HG02884 (cell line): Measurements from ENCODE around the gene ZNF184.

Experiments used
- ATAC-seq: cut with Tn5 transposase; IDR thresholded peaks from one replicate; pipeline ENCODE4 v1.9.1; 2021; ENCODE audit warnings: mild to moderate bottlenecking, moderate library complexity; ENCODE audit not compliant: unreplicated experiment

Gene ZNF184

GRCh38 chr6:27472617-27473400, at the start of gene ZNF184:
Gene ZNF184 (minus strand): TSS chr6:27473105. CDS start chr6:27472294, 811 bp downstream.
- peak; percentile 73 for ATAC-seq

DNA sequence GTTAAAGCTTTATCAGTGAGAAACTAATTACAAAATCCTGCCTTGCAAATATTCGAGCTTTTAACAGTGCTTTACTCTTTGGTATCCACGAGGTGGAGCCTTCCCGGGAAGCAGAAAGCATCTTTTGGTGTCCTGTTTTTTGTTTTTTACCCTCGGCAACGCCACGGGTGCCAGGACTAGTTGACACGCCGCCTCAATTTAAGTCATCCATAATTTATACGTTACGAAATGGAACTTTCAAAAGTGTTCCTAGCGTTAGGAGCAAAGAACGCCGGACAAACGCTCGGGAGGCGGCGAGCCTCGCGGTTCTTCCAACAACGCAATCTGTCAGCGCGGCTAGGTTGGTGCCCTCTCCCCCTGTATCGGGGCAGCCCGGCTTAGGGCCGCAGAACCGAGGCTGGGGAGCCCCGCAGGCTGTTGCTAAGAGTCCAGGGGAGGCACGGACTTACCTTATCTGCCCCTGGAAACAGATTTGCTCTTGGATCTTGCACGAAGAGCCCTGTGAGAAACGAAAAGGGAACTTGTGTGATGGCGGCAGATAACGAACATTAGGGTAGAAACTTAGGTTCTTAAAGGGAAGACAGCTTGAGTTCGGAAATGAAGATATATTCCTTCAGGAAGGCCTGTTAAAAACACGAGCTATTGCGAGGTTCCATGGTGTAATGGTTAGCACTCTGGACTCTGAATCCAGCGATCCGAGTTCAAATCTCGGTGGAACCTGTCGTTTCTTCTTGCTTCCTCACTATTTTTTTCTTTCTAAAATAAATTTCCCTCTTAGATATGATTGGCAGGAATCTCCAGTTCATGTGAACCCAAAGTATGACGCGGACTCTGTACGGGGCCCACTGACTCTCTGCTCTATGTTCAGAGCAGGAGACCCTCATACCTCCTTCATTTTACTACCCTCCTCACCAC, 46.2 kb upstream of the ZNF184 start:
- ATAC-seq: peak; percentile 67

DNA sequence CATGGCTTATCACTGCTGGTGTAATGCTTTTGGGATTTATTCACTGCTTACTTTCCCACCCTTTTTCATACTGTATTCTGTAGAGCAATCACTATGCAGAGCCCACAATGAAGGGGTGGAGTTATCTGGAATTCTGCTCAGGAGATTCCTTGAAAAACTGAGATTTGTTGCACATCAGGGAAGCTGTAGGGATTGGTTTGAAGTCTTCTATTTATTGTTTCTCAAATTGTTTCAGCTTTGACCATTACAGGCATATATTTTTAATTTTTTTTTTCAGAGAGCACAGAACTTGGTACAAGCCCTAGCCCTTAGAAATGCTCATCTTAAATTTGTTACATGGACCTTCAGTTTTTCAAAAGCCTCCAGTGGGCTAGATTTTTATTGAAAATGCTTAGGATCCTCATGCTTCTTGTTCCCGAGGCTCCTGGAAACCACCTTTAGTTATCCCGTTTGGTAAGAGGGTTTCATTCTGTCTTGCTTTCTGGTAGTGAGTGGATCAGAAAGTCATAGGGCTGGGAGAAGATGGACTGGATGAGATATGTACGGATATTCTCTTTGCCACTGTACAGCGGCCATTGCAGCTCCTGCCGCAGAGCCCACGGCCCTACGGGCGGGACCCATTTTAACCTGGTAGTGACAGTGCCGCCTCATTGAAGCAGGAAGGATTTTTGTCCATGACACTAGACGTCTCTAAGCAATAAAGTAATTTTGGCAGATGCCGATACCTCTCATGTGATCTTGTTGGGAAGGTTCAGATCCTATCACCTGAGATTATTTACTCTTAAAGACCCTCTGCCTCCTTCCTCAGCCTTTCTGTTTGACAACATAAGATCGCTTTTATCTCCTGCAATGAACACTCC, 45.3 kb upstream of the ZNF184 start:
- no peak for ATAC-seq

GRCh38 chr6:27517238-27517637, 44.3 kb upstream of the ZNF184 start:
- ATAC-seq: no peak

DNA sequence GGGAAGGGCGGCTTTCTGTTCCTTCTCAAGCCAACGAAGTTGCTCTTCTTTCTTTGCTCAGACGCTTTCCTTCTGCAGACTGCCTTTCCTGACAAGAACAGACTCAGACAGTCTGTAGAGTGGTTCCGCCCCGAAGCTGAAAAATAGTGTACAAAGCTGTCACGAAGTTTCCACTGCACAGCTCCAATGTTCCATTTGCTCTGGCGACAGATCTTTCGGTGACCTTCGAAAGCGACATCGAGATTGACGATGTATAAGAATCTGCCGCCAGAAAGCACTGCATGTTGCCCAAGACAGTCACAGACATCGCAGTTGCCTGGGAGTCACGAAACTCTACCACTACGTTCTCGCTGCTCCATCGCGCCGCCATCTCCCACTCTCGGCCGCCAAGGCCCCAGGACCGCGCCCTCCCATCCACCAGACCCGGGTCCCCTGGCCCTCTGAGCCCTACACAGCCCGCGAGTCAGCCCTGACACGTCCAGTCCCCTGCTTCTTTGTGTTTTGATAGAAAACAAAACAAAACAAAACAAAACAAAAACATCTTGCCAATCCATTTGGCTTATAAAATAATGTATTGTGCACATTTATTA, 42.1 kb upstream of the ZNF184 start:
- no peak for ATAC-seq

DNA sequence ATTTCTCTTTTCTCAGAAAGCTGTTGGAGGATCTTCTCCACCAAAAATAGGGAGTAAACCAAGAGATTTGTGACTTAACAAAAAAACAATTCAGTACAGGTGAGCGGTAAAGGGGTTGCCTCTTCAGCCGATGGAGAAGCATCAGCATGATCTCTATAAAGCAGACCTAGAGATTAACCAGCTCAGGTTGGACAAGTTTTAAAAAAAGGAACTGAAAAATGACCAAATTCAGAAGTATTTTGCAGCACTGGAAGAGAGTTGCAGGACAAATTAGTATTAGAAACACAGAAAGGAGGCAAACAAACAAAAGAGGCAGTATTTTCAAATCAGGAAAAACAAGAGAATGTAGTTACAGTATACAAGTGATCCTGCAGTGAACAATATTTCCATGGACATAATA, 39.6 kb upstream of the ZNF184 start:
- ATAC-seq: no peak

DNA sequence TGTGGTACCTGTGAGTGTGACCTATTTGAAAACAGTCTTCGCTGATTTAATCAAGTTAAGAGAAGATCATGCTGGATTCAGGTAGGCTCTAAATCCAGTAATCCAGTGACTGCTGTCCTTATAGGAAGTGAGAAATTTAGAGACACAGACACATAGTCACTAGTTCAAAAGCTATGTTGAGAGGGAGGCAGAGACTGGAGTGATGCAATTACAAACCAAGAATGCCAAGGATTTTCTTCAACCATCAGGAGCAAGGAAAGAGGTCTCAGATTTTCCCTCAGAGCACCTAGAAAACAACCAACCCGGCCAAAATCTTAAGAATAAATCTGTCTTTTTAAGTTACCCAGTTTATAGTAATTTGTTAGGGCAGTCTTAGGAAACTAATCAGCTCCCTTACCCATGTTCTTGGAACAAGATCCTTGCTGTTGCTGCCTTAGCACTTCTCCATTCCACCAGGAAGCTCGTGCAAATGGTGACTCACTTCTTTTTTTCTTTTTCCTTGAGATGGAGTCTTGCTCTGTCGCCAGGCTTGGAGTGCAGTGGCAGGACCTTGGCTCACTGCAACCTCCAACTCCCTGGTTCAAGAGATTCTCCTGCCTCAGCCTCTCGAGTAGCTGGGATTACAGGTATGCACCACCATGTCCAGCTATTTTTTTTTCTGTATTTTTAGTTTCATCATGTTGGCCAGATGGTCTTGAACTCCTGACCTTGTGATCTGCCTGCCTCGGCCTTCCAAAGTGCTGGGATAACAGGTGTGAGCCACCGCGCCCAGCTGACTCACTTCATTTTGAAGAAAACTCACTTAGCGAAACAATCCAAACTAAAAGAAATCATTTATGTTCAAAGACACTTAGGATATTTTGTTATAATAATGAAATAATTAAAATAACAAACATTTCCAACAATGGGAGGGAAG, 34.4 kb upstream of the ZNF184 start:
- ATAC-seq: no peak

- no peak for ATAC-seq
Observed at GRCh38 chr6:27505209-27506027, 32.5 kb upstream of the ZNF184 start.

- ATAC-seq: peak; percentile 15
Observed at GRCh38 chr6:27503436-27504030, 30.6 kb upstream of the ZNF184 start.

DNA sequence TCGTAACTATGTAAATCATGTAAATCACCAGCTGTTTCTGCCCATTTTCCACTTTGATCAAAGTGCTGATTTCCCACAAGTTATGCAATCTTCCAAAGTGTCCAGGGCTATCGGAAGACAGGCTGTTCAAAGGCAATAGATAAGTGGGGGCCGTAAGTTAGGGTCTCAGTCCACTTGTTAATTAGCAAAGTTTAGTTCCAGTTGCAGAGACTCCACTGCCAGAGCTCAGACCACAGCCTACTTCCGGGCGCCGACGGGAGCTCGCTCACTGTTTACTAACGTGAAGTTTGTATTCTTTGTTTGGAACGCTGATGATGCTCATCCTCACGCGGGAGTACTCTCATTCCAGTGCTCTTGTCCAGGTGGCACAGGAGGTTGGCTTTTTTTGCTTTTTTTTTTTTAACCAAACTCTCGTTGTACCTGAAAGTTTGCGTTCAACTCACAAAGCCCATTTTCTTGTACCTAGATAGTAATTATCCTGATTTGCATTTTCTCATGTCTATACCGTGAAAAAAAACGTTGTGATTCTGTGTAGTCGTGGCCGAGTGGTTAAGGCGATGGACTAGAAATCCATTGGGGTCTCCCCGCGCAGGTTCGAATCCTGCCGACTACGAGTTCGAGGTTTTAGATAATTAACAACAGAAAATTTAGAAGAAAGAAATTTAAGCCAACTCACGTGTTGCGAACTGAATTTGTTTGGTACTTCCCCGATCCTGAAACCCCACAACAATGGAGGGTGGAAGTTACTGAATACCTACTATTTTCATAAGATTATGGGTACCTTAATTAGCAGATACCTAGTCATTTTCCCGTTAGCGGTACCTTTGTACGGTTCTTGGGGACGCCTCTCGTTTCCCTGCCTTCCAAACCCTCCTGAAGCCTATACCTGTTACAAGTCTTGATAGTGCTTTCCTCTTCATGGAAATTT, 29.9 kb upstream of the ZNF184 start:
- ATAC-seq: peak; percentile 51

GRCh38 chr6:27501187-27501586, 28.3 kb upstream of the ZNF184 start:
- no peak for ATAC-seq

DNA sequence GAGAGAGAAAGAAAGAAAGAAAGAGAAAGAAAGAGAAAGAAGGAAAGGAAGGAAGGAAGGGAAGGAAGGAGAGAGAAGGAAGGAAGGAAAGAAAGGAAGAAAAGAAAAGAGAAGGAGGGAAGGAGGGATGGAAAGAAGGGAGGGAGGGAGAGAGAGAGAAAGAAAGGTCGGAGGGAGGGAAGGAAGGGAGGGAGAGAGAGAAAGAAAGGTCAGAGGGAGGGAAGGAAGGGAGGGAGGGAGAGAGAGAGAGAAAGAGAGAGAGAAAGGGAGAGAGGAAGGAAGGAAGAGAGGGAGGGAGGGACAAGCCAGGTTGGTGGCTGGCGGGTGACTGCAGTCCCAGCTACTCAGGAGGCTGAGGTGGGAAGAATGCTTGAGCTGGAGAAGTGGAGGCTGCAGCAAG, 27.3 kb upstream of the ZNF184 start:
- no peak for ATAC-seq

GRCh38 chr6:27495386-27496135, 22.7 kb upstream of the ZNF184 start:
- ATAC-seq: peak; percentile 68

DNA sequence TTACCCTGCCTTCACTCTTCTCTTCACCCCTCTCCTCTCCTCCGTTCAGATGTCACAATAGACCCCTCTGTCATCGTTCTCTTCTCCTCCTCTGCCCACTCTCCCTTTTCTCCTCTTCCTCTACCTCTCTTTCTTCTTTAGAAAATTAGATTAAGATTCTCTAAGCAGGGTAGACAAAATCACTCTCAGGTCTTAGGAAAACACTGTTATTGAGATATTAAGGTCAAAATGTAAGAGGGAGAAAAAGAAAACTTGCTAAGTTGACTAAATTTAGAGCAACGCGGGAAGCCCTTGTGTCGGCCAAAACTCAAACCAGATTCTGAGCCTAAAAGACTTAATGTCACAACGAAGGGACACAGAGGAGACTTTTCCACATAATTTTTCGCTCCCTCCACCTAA, 22.1 kb upstream of the ZNF184 start:
- peak; percentile 13 for ATAC-seq

GRCh38 chr6:27494103-27494502, 21.2 kb upstream of the ZNF184 start:
- no peak for ATAC-seq

DNA sequence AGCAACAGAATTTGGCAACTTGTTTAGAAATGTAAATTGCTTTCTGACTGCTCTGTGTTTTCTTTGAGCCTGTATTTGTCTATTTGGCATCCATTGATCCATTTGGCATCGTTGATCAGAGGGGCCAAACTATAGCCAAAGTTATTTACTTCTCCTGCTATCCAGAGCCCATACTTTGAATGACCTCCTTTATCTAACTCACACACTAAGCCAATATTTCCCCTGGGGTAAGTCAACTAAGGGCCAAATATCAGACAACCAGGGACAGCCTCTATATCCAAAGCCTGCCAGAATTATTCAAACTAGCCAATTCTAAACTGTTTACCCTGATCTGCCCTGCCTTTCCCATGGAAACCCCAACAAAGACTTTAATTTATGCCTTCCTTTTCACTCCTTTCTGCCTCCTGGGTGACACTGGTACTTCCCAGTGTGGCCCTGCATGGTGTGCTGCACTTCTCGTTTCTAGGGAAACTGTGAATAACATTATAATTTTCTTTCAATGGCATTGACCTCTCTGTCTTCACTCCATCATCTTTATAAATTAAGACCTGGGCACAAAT, 19.8 kb upstream of the ZNF184 start:
- ATAC-seq: no peak
